Liver (tissue), 9 donors: Measurements from ENCODE around the gene MEIS3. TPM values are rescaled to one million over a fixed set of nuclear protein-coding genes. Genes with fewer than 3 reads are reported as not detected.

Source experiments
- DNase-seq: peaks from one replicate; pipeline ENCODE4 v3.0.0-alpha.2; 2017; ENCODE audit warnings: low spot score
- H3K27ac ChIP-seq, 2 donors: one replicate each; pipeline ENCODE4 v1.7.0; 2013; ENCODE audit warnings: inconsistent platforms in 2 of 2, low read length in 2 of 2, control low read depth in 1 of 2, low read depth in 1 of 2, mild to moderate bottlenecking in 1 of 2
- H3K27me3 ChIP-seq, 4 donors: one replicate each; pipeline versions ENCODE4 v1.6.1 to v1.7.0; 2013; ENCODE audit warnings: low read length in 3 of 4, inconsistent platforms in 1 of 4, mild to moderate bottlenecking in 1 of 4, moderate library complexity in 1 of 4; ENCODE audit not compliant: control insufficient read depth in 4 of 4, insufficient read depth in 4 of 4
- H3K36me3 ChIP-seq, 4 donors: one replicate each; pipeline versions ENCODE4 v1.6.1 to v1.7.0; 2013; ENCODE audit warnings: low read length in 3 of 4, mild to moderate bottlenecking in 3 of 4, low read depth in 1 of 4, moderate library complexity in 1 of 4; ENCODE audit not compliant: control insufficient read depth in 4 of 4, insufficient read depth in 3 of 4
- H3K4me1 ChIP-seq, 4 donors: one replicate each; pipeline versions ENCODE4 v1.6.1 to v1.7.0; 2013; ENCODE audit warnings: low read length in 3 of 4, mild to moderate bottlenecking in 3 of 4, moderate library complexity in 1 of 4; ENCODE audit not compliant: control insufficient read depth in 4 of 4, insufficient read depth in 4 of 4
- H3K4me3 ChIP-seq, 3 donors: one replicate each; pipeline versions ENCODE4 v1.6.1 to v1.7.0; 2013; ENCODE audit warnings: low read length in 3 of 3, control low read depth in 1 of 3, low read depth in 1 of 3, mild to moderate bottlenecking in 1 of 3
- H3K9ac ChIP-seq, 2 donors: one replicate each; pipeline ENCODE4 v1.7.0; 2013; ENCODE audit warnings: low read length in 2 of 2, mild to moderate bottlenecking in 2 of 2, moderate library complexity in 2 of 2, control low read depth in 1 of 2, low read depth in 1 of 2
- H3K9me3 ChIP-seq, 4 donors: one replicate each; pipeline versions ENCODE4 v1.6.1 to v1.7.0; 2013; ENCODE audit warnings: low read length in 3 of 4; ENCODE audit not compliant: control insufficient read depth in 4 of 4
- ATF3 ChIP-seq: IDR thresholded peaks from 2 replicates; pipeline ENCODE4 v1.6.1; 2016; ENCODE audit warnings: antibody characterized with exemption
- CTCF ChIP-seq: fragments of 150-350 bp; IDR thresholded peaks from 2 replicates; pipeline ENCODE4 v1.5.1; 2017; ENCODE audit warnings: improper control_type of control experiment, low read depth, low read length; ENCODE audit not compliant: missing input control
- EGR1 ChIP-seq, 2 donors: IDR thresholded peaks; 2 replicates each; pipeline ENCODE4 v1.6.1; 2016 to 2018; ENCODE audit warnings: antibody characterized with exemption in 2 of 2, low read depth in 2 of 2
- FOXA1 ChIP-seq: IDR thresholded peaks from 2 replicates; pipeline ENCODE4 v1.6.1; 2016; ENCODE audit warnings: antibody characterized with exemption
- FOXA2 ChIP-seq: IDR thresholded peaks from 2 replicates; pipeline ENCODE4 v1.6.1; 2016; ENCODE audit warnings: antibody characterized with exemption
- GABPA ChIP-seq, 2 donors: IDR thresholded peaks in 1 of 2; conservative IDR thresholded peaks in 1 of 2; 2 replicates each; pipeline ENCODE4 v1.6.1; 2016; ENCODE audit warnings: antibody characterized with exemption in 2 of 2, mild to moderate bottlenecking in 1 of 2, moderate library complexity in 1 of 2
- HNF4A ChIP-seq, 2 donors: conservative IDR thresholded peaks; 2 replicates each; pipeline ENCODE4 v1.6.1; 2016; ENCODE audit warnings: antibody characterized with exemption in 2 of 2, mild to moderate bottlenecking in 2 of 2
- HNF4G ChIP-seq: IDR thresholded peaks from 2 replicates; pipeline ENCODE4 v1.6.1; 2016; ENCODE audit warnings: antibody characterized with exemption
- JUND ChIP-seq, 2 donors: IDR thresholded peaks; 2 replicates each; pipeline ENCODE4 v1.6.1; 2016; ENCODE audit warnings: antibody characterized with exemption in 2 of 2
- MAX ChIP-seq: IDR thresholded peaks from 2 replicates; pipeline ENCODE4 v1.6.1; 2016; ENCODE audit warnings: antibody characterized with exemption
- NR2F2 ChIP-seq: IDR thresholded peaks from 2 replicates; pipeline ENCODE4 v1.6.1; 2016; ENCODE audit warnings: antibody characterized with exemption
- RAD21 ChIP-seq, 2 donors: IDR thresholded peaks; 2 replicates each; pipeline ENCODE4 v1.6.1; 2016; ENCODE audit warnings: antibody characterized with exemption in 2 of 2, mild to moderate bottlenecking in 2 of 2
- REST ChIP-seq: IDR thresholded peaks from 2 replicates; pipeline ENCODE4 v1.6.1; 2016; ENCODE audit warnings: antibody characterized with exemption, mild to moderate bottlenecking
- SP1 ChIP-seq: IDR thresholded peaks from 2 replicates; pipeline ENCODE4 v1.6.1; 2018; ENCODE audit warnings: antibody characterized with exemption, mild to moderate bottlenecking
- TAF1 ChIP-seq: conservative IDR thresholded peaks from 2 replicates; pipeline ENCODE4 v1.6.1; 2016; ENCODE audit warnings: antibody characterized with exemption, mild to moderate bottlenecking
- YY1 ChIP-seq: IDR thresholded peaks from 2 replicates; pipeline ENCODE4 v1.6.1; 2016; ENCODE audit warnings: antibody characterized with exemption, mild to moderate bottlenecking
- ZBTB33 ChIP-seq: IDR thresholded peaks from 2 replicates; pipeline ENCODE4 v1.6.1; 2016; ENCODE audit warnings: antibody characterized with exemption
- WGBS: extraction: QIAGEN DNeasy Blood & Tissue Kit; methylation state at CpG from one replicate; pipeline ENCODE4 v1.1.7; 2013; 5-methylcytosine and 5-hydroxymethylcytosine counted together
- polyA plus RNA-seq, 2 donors: library from polyadenylated mRNA; stranded (reverse) in 1 of 2; unstranded in 1 of 2; fragments of 200-250 nt in 1 of 2; fragments of >200 nt in 1 of 2; fragmentation: Nextera tagmentation in 1 of 2; extraction: Ambion mirVana in 1 of 2; gene quantifications; one replicate each; pipeline versions ENCODE4 v1.2.1 to v1.2.3, GENCODE V29; 2013 to 2015
- total RNA-seq, 2 donors: library from RNA; depleted of rRNA; stranded (reverse); fragments of >200 nt; gene quantifications; one replicate each; pipeline ENCODE4 v1.2.3, GENCODE V29; 2014
- donor health status: healthy.
- donor health status: healthy.
- donor health status: healthy.
- donor health status: healthy.
- donor health status: healthy.

The MEIS3 gene
- total and polyA plus RNA-seq, 4 donors: 0.50 to 1.3 (median 0.89) TPM

GRCh38 chr19:47445937-47446402 is 26.6 kb upstream of the MEIS3 start:
- WGBS: 9% methylated on average over 22 of the region's 22 CpGs
- no peak for DNase-seq
- Histone ChIP-seq H3K36me3 (no peaks in the 10 kb centered on the region), H3K27ac (no peak overlapping the region), H3K4me1 (peaks cover 0 to 14% (median 9%) of the 10 kb centered on the region in 4 donors), H3K4me3 (no peak overlapping the region), H3K9ac (no peak overlapping the region), H3K27me3 (peaks cover 6 to 14% (median 8%) of the 10 kb centered on the region in 4 donors), H3K9me3 (peaks cover 0 to 3% (median under 1%) of the 10 kb centered on the region in 4 donors)
- no peak for TF ChIP-seq ATF3
- no peak for TF ChIP-seq YY1
- no peak for TF ChIP-seq ZBTB33
- no peak for TF ChIP-seq RAD21 (IDR thresholded peaks at IDR 0.05)
- TF ChIP-seq TAF1: no peak
- TF ChIP-seq CTCF: no peak
- TF ChIP-seq FOXA2: no peak
- no peak for TF ChIP-seq HNF4G
- TF ChIP-seq JUND (IDR thresholded peaks at IDR 0.05): no peak
- no peak for TF ChIP-seq MAX
- no peak for TF ChIP-seq REST
- TF ChIP-seq HNF4A (conservative IDR thresholded peaks at IDR 0.05): no peak
- no peak for TF ChIP-seq EGR1 (IDR thresholded peaks at IDR 0.05; ENCODE audit: low read depth in 2 of 2)
- TF ChIP-seq GABPA (IDR thresholded peaks at IDR 0.05 in 1 of 2, conservative IDR thresholded peaks at IDR 0.05 in 1 of 2): no peak
- no peak for TF ChIP-seq FOXA1
- no peak for TF ChIP-seq NR2F2

GRCh38 chr19:47445527-47445926 is 26.2 kb upstream of the MEIS3 start:
- peaks cover 0 to 3% (median under 1%) of the 10 kb centered on the region in 4 donors for H3K9me3 ChIP-seq
- no peak for TF ChIP-seq TAF1
- no peak for TF ChIP-seq MAX
- no peak for TF ChIP-seq HNF4G
- no peak for TF ChIP-seq EGR1 (IDR thresholded peaks at IDR 0.05; ENCODE audit: low read depth in 2 of 2)
- TF ChIP-seq SP1: no peak
- TF ChIP-seq FOXA2: no peak
- no peak overlapping the region for H3K4me3 ChIP-seq
- H3K9ac ChIP-seq: no peak overlapping the region
- peaks cover 6 to 14% (median 8%) of the 10 kb centered on the region in 4 donors for H3K27me3 ChIP-seq
- DNase-seq: no peak
- H3K4me1 ChIP-seq: peaks cover 0 to 14% (median 9%) of the 10 kb centered on the region in 4 donors
- WGBS: 48% methylated on average over 4 of the region's 4 CpGs
- H3K36me3 ChIP-seq: no peaks in the 10 kb centered on the region
- no peak overlapping the region for H3K27ac ChIP-seq
